Trophoblast cell (in vitro differentiated cells and primary cell): ENCODE measurements around the gene SLC4A4.

Source experiments
- DNase-seq, 2 donors: peaks; one replicate each; pipeline ENCODE4 v3.0.0-alpha.2; 2016
- H2AFZ ChIP-seq: 2 replicates; pipeline ENCODE4 v1.6.1; 2013; ENCODE audit warnings: low read length, moderate library complexity, mild to moderate bottlenecking; ENCODE audit not compliant: insufficient read depth, poor library complexity
- H2AK5ac ChIP-seq: 2 replicates; pipeline ENCODE4 v1.6.1; 2013; ENCODE audit warnings: mild to moderate bottlenecking, low read length
- H2BK120ac ChIP-seq: 2 replicates; pipeline ENCODE4 v1.6.1; 2013; ENCODE audit warnings: low read length, mild to moderate bottlenecking, moderate library complexity; ENCODE audit not compliant: insufficient read depth, poor library complexity
- H2BK12ac ChIP-seq: 2 replicates; pipeline ENCODE4 v1.6.1; 2013; ENCODE audit warnings: mild to moderate bottlenecking, low read length, moderate library complexity
- H2BK5ac ChIP-seq: 2 replicates; pipeline ENCODE4 v1.6.1; 2013; ENCODE audit warnings: low read length, low read depth, moderate library complexity, mild to moderate bottlenecking; ENCODE audit not compliant: poor library complexity
- H3K14ac ChIP-seq: 2 replicates; pipeline ENCODE4 v1.6.1; 2013; ENCODE audit warnings: mild to moderate bottlenecking, low read length
- H3K18ac ChIP-seq: 2 replicates; pipeline ENCODE4 v1.6.1; 2013; ENCODE audit warnings: mild to moderate bottlenecking, low read length
- H3K23ac ChIP-seq: 2 replicates; pipeline ENCODE4 v1.6.1; 2013; ENCODE audit warnings: low read length
- H3K27ac ChIP-seq: 2 replicates; pipeline ENCODE4 v1.5.1; 2013; ENCODE audit warnings: low read depth, mild to moderate bottlenecking, inconsistent platforms, low read length, moderate library complexity
- H3K27me3 ChIP-seq: 2 replicates; pipeline ENCODE4 v1.6.1; 2013; ENCODE audit warnings: inconsistent platforms, mild to moderate bottlenecking, low read length, moderate library complexity; ENCODE audit not compliant: insufficient read depth
- H3K36me3 ChIP-seq, 2 experiments: 1 replicate in 1 of 2; 2 replicates in 1 of 2; pipeline ENCODE4 v1.6.1; 2013; ENCODE audit warnings: low read length in 2 of 2, mild to moderate bottlenecking in 2 of 2, moderate library complexity in 1 of 2; ENCODE audit not compliant: insufficient read depth in 2 of 2, control insufficient read depth in 1 of 2
- H3K4ac ChIP-seq: 2 replicates; pipeline ENCODE4 v1.6.1; 2013; ENCODE audit warnings: low read depth, mild to moderate bottlenecking, low read length, moderate library complexity
- H3K4me1 ChIP-seq, 2 experiments: 1 replicate in 1 of 2; 2 replicates in 1 of 2; pipeline ENCODE4 v1.6.1; 2013; ENCODE audit warnings: low read length in 2 of 2, mild to moderate bottlenecking in 2 of 2, moderate library complexity in 1 of 2; ENCODE audit not compliant: insufficient read depth in 2 of 2, control insufficient read depth in 1 of 2
- H3K4me2 ChIP-seq: 2 replicates; pipeline ENCODE4 v1.6.1; 2013; ENCODE audit warnings: inconsistent platforms, mild to moderate bottlenecking, low read length, moderate library complexity
- H3K4me3 ChIP-seq: 2 replicates; pipeline ENCODE4 v1.5.1; 2013; ENCODE audit warnings: mild to moderate bottlenecking, low read depth, low read length, inconsistent platforms
- H3K79me1 ChIP-seq: one replicate; pipeline ENCODE4 v1.6.1; 2013; ENCODE audit warnings: low read length
- H3K79me2 ChIP-seq: 2 replicates; pipeline ENCODE4 v1.6.1; 2013; ENCODE audit warnings: low read length, mild to moderate bottlenecking; ENCODE audit not compliant: control insufficient read depth, insufficient read depth, poor library complexity
- H3K9ac ChIP-seq: 2 replicates; pipeline ENCODE4 v1.6.1; 2013; ENCODE audit warnings: mild to moderate bottlenecking, low read length
- H3K9me3 ChIP-seq: 2 replicates; pipeline ENCODE4 v1.6.1; 2013; ENCODE audit warnings: low read depth, mild to moderate bottlenecking, control low read depth, inconsistent platforms, low read length; ENCODE audit not compliant: insufficient read depth
- H4K12ac ChIP-seq: 2 replicates; pipeline ENCODE4 v1.6.1; 2013; ENCODE audit warnings: low read depth, mild to moderate bottlenecking, low read length, moderate library complexity
- H4K8ac ChIP-seq: 2 replicates; pipeline ENCODE4 v1.6.1; 2013; ENCODE audit warnings: low read depth, mild to moderate bottlenecking, low read length, moderate library complexity
- H4K91ac ChIP-seq: one replicate; pipeline ENCODE4 v1.6.1; 2013; ENCODE audit warnings: low read depth, mild to moderate bottlenecking, low read length, moderate library complexity
- WGBS: extraction: QIAGEN DNeasy Blood & Tissue Kit; methylation state at CpG from one replicate; pipeline ENCODE4 v1.1.7; 2013; ENCODE audit warnings: missing lambda C conversion rate; ENCODE audit not compliant: insufficient read length, insufficient coverage; ENCODE audit errors: extremely low coverage; 5-methylcytosine and 5-hydroxymethylcytosine counted together

Gene SLC4A4

GRCh38 chr4:71469541-71469940 is 130.7 kb downstream of the SLC4A4 start:
- Histone ChIP-seq H3K4me1 (peaks cover 0 to 2% of the 10 kb centered on the region in 2 experiments), H3K79me2 (no peaks in the 10 kb centered on the region), H4K91ac (no peak overlapping the region), H3K4ac (no peak overlapping the region), H4K8ac (no peak overlapping the region), H3K4me2 (no peak overlapping the region), H2AFZ (no peak overlapping the region), H2AK5ac (no peak overlapping the region), H3K14ac (no peak overlapping the region), H3K79me1 (no peaks in the 10 kb centered on the region), H3K9me3 (no peaks in the 10 kb centered on the region), H2BK120ac (no peak overlapping the region), H2BK12ac (no peak overlapping the region), H3K18ac (no peak overlapping the region), H2BK5ac (no peak overlapping the region), H3K4me3 (no peak overlapping the region), H4K12ac (no peak overlapping the region), H3K27me3 (no peaks in the 10 kb centered on the region), H3K36me3 (no peaks in the 10 kb centered on the region), H3K27ac (no peak overlapping the region), H3K23ac (no peak overlapping the region), H3K9ac (no peak overlapping the region)
- DNase-seq: no peak

- H3K4ac ChIP-seq: no peak overlapping the region
- H4K8ac ChIP-seq: no peak overlapping the region
- no peaks in the 10 kb centered on the region for H3K27me3 ChIP-seq
Measured at GRCh38 chr4:71470524-71470923, 131.7 kb downstream of the SLC4A4 start.

GRCh38 chr4:71472946-71473345 is 134.1 kb downstream of the SLC4A4 start:
- H3K23ac ChIP-seq: no peak overlapping the region
- no peak overlapping the region for H2AK5ac ChIP-seq
- H3K4me3 ChIP-seq: no peak overlapping the region
- no peaks in the 10 kb centered on the region for H3K27me3 ChIP-seq
- H2AFZ ChIP-seq: no peak overlapping the region
- H3K18ac ChIP-seq: no peak overlapping the region
- H2BK120ac ChIP-seq: no peak overlapping the region
- H3K9me3 ChIP-seq: no peaks in the 10 kb centered on the region
- H3K4me2 ChIP-seq: no peak overlapping the region
- peaks cover 0 to 2% of the 10 kb centered on the region in 2 experiments for H3K4me1 ChIP-seq
- no peak overlapping the region for H2BK5ac ChIP-seq
- H3K36me3 ChIP-seq: no peaks in the 10 kb centered on the region
- no peaks in the 10 kb centered on the region for H3K79me1 ChIP-seq
- H4K91ac ChIP-seq: no peak overlapping the region
- H3K27ac ChIP-seq: no peak overlapping the region
- no peak overlapping the region for H2BK12ac ChIP-seq
- no CpG with 5 or more reads among the region's 2 CpGs for WGBS
- no peak overlapping the region for H3K14ac ChIP-seq
- H4K12ac ChIP-seq: no peak overlapping the region
- no peak overlapping the region for H3K4ac ChIP-seq
- DNase-seq: peak; percentile 4 to 70
- no peak overlapping the region for H3K9ac ChIP-seq
- no peaks in the 10 kb centered on the region for H3K79me2 ChIP-seq
- H4K8ac ChIP-seq: no peak overlapping the region

More at GRCh38 chr4:71470524-71470923, 131.7 kb downstream of the SLC4A4 start:
- no peak overlapping the region for H3K27ac ChIP-seq
- no peak overlapping the region for H2BK12ac ChIP-seq
- no peaks in the 10 kb centered on the region for H3K36me3 ChIP-seq
- H3K14ac ChIP-seq: no peak overlapping the region
- H3K79me1 ChIP-seq: no peaks in the 10 kb centered on the region
- DNase-seq: no peak
- H3K79me2 ChIP-seq: no peaks in the 10 kb centered on the region
- no peak overlapping the region for H3K4me2 ChIP-seq
- H3K4me3 ChIP-seq: no peak overlapping the region
- H2BK5ac ChIP-seq: no peak overlapping the region
- H3K9me3 ChIP-seq: no peaks in the 10 kb centered on the region
- no peak overlapping the region for H2BK120ac ChIP-seq
- no peak overlapping the region for H4K91ac ChIP-seq
- no peak overlapping the region for H2AFZ ChIP-seq
- H3K18ac ChIP-seq: no peak overlapping the region
- H4K12ac ChIP-seq: no peak overlapping the region
- H3K4me1 ChIP-seq: peaks cover 0 to 2% of the 10 kb centered on the region in 2 experiments
- H2AK5ac ChIP-seq: no peak overlapping the region
- H3K9ac ChIP-seq: no peak overlapping the region
- H3K23ac ChIP-seq: no peak overlapping the region

GRCh38 chr4:71473541-71474240 is 134.9 kb downstream of the SLC4A4 start:
- WGBS: no CpG with 5 or more reads among the region's 4 CpGs
- no peak overlapping the region for H3K4ac ChIP-seq

More at GRCh38 chr4:71473541-71474240, 134.9 kb downstream of the SLC4A4 start:
- Histone ChIP-seq H3K23ac (no peak overlapping the region), H3K4me3 (no peak overlapping the region), H4K8ac (no peak overlapping the region), H3K27ac (no peak overlapping the region), H3K27me3 (no peaks in the 10 kb centered on the region), H3K79me1 (no peaks in the 10 kb centered on the region), H3K14ac (no peak overlapping the region), H4K91ac (no peak overlapping the region), H2BK12ac (no peak overlapping the region), H4K12ac (no peak overlapping the region), H2AK5ac (no peak overlapping the region), H3K18ac (no peak overlapping the region), H3K4me1 (peaks cover 0 to 2% of the 10 kb centered on the region in 2 experiments), H2BK5ac (no peak overlapping the region), H2AFZ (no peak overlapping the region), H3K79me2 (no peaks in the 10 kb centered on the region), H3K9ac (no peak overlapping the region), H3K4me2 (no peak overlapping the region), H3K9me3 (no peaks in the 10 kb centered on the region), H3K36me3 (no peaks in the 10 kb centered on the region), H2BK120ac (no peak overlapping the region)
- DNase-seq: no peak
